OCI-LY3 (cell line): ENCODE results near the gene AFTPH.

Source experiments
- EZH2phosphoT487 ChIP-seq: fragments of 200-600 bp; shearing (Covaris generic); IDR thresholded peaks from 2 replicates; pipeline ENCODE4 v1.6.1; 2018; ENCODE audit warnings: antibody characterized with exemption, mixed run types, low read depth
- TF ChIP-seq, protein P1 (sequence below): fragments of 200-600, 300-600 bp; sonication (generic); IDR thresholded peaks from 2 replicates; pipeline ENCODE4 v1.5.1; 2014; ENCODE audit warnings: antibody characterized with exemption, low read length, low read depth

DNA sequence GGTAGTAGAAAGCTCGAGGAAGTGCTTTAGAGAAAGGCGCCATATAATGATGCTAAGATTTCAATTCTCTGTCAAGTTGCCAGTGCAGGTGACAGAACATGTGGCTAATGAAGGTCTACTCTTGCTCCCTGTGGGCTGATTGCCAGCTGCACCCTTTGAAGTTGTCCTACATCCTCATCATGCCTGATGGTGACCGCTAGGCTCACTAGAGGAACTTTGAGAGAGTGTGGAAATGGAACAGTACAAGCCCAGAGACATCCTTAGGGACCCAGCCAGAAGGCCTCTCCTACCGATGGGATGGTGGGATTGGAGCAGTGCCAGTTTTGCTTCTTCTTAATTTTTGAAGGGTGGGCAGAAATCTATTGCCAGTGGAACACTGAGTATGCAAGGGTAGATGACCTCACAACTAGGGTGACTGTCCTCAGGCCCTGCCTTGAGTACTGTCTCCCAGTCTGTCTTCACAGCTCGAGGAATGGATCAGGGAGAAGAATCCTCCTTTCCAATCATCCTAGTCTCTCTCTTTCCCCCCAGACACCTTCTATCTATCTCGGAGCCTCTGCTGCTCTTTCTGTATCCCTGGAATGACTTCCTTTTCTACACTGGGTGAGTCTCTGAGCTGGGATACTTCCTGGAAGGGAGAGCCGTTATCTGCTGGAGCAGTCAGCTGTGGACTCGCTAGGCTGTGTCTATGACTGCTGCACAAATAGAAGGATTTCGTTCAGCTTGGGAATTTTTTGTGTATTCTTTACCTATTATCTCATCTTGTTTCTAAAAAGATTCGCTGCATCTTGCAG, 36.7 kb upstream of the AFTPH start:
- TF ChIP-seq, protein P1, sequence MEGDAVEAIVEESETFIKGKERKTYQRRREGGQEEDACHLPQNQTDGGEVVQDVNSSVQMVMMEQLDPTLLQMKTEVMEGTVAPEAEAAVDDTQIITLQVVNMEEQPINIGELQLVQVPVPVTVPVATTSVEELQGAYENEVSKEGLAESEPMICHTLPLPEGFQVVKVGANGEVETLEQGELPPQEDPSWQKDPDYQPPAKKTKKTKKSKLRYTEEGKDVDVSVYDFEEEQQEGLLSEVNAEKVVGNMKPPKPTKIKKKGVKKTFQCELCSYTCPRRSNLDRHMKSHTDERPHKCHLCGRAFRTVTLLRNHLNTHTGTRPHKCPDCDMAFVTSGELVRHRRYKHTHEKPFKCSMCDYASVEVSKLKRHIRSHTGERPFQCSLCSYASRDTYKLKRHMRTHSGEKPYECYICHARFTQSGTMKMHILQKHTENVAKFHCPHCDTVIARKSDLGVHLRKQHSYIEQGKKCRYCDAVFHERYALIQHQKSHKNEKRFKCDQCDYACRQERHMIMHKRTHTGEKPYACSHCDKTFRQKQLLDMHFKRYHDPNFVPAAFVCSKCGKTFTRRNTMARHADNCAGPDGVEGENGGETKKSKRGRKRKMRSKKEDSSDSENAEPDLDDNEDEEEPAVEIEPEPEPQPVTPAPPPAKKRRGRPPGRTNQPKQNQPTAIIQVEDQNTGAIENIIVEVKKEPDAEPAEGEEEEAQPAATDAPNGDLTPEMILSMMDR, result no peak
- no peak for TF ChIP-seq EZH2phosphoT487
